Transverse colon (tissue), 4 donors: ENCODE measurements around the gene PXK. TPM values are rescaled to one million over a fixed set of nuclear protein-coding genes. Genes with fewer than 3 reads are reported as not detected.
A peak's percentile ranks its signal among the peaks of the same experiment; 100 is the strongest.

Experiments
- DNase-seq: peaks from one replicate; pipeline ENCODE4 v3.0.0-alpha.2; 2019
- H3K27ac ChIP-seq, 4 donors: fragments of 200-600 bp; sonication (generic); 2 replicates each; pipeline ENCODE4 v1.5.1; 2016 to 2018; ENCODE audit warnings: inconsistent platforms in 4 of 4
- H3K27me3 ChIP-seq: fragments of 200-600 bp; sonication (generic); 2 replicates; pipeline ENCODE4 v1.5.1; 2017; ENCODE audit warnings: inconsistent platforms
- H3K36me3 ChIP-seq, 4 donors: fragments of 200-600 bp; sonication (generic); 2 replicates each; pipeline ENCODE4 v1.5.1; 2017 to 2019; ENCODE audit warnings: inconsistent platforms in 4 of 4
- H3K4me1 ChIP-seq, 4 donors: fragments of 200-600 bp; sonication (generic); 2 replicates each; pipeline ENCODE4 v1.5.1; 2017 to 2020; ENCODE audit warnings: inconsistent platforms in 4 of 4
- H3K4me3 ChIP-seq, 4 donors: fragments of 200-600 bp; sonication (generic); 1 replicate in 1 of 4; 2 replicates in 3 of 4; pipeline versions ENCODE4 v1.5.1 to v1.6.1; 2017 to 2019; ENCODE audit warnings: inconsistent platforms in 4 of 4
- H3K9me3 ChIP-seq, 2 donors: fragments of 200-600 bp; sonication (generic); 2 replicates each; pipeline ENCODE4 v1.5.1; 2017 to 2019; ENCODE audit warnings: inconsistent platforms in 2 of 2
- CTCF ChIP-seq, 5 experiments: fragments of 200-600 bp in 3 of 5; fragments of 450-650 bp in 2 of 5; sonication (generic) in 3 of 5; IDR thresholded peaks; 1 replicate in 2 of 5; 2 replicates in 3 of 5; pipeline ENCODE4 v1.5.1; 2016 to 2017; ENCODE audit warnings: antibody characterized with exemption in 5 of 5, inconsistent platforms in 3 of 5, mild to moderate bottlenecking in 2 of 5, moderate library complexity in 1 of 5
- EP300 ChIP-seq: sonication (generic); formaldehyde crosslinking; IDR thresholded peaks from one replicate; pipeline ENCODE4 v1.6.1; 2017; ENCODE audit warnings: antibody characterized with exemption, low read depth
- POLR2A ChIP-seq: fragments of 450-650 bp; IDR thresholded peaks from one replicate; pipeline ENCODE4 v1.6.1; 2016; ENCODE audit warnings: antibody characterized with exemption, mild to moderate bottlenecking, moderate library complexity
- POLR2AphosphoS5 ChIP-seq, 3 donors: sonication (generic); formaldehyde crosslinking; IDR thresholded peaks; one replicate each; pipeline ENCODE4 v1.6.1; 2016; ENCODE audit warnings: antibody characterized with exemption in 3 of 3
- WGBS, 2 donors: methylation state at CpG; one replicate each; pipeline ENCODE4 v1.1.5; 2018; ENCODE audit warnings: low coverage in 1 of 2; 5-methylcytosine and 5-hydroxymethylcytosine counted together
- in situ Hi-C, 4 donors: fragments of 200-750 bp; cut with MboI; loops; one replicate each; pipeline versions ENCODE4 v1.15.0 to v1.15.1; 2017; ENCODE audit warnings: low sequenced_read_pairs in 3 of 4, low pct_ligation_motif_present in 1 of 4, low pct_unique_long_range_greater_than_20kb in 1 of 4
- intact Hi-C: fragments of 100-400 bp; cut with DNase I; formaldehyde crosslinking; loops from one replicate; pipeline ENCODE4 v1.15.1; 2023; ENCODE audit warnings: low total_unique reads
- total RNA-seq, 4 donors: library from RNA; depleted of rRNA; stranded (reverse); fragments of >200 nt; gene quantifications; one replicate each; pipeline ENCODE4 v1.1.0, GENCODE V29; 2016

Gene PXK
- total RNA-seq, 4 donors from 2014 or later: 7.6 to 29.5 (median 16.6) TPM

GRCh38 chr3:58305882-58306711 lies 26.6 kb upstream of the PXK start, which contains the start of the genes HTD2 and RPP14:
Gene HTD2 (plus strand): TSS chr3:58306520. CDS start chr3:58317614, 11,094 bp downstream.
Gene RPP14 (plus strand): TSS chr3:58306245. CDS start chr3:58310330, 4,085 bp downstream.
- peaks cover 12 to 27% (median 23%) of the 10 kb centered on the region in 4 donors for H3K4me1 ChIP-seq
- DNase-seq: peak; percentile 99
- H3K36me3 ChIP-seq: peaks cover 0 to 12% (median 5%) of the 10 kb centered on the region in 4 donors
- no peaks in the 10 kb centered on the region for H3K9me3 ChIP-seq
- TF ChIP-seq POLR2A (peak; percentile 89), POLR2AphosphoS5 (IDR thresholded peaks at IDR 0.05) (peak; percentile 64 to 90 (median 89)), EP300 (no peak), CTCF (IDR thresholded peaks at IDR 0.05) (peak; percentile 90 to 99 (median 97))
- WGBS, 2 donors: 5 to 26% methylated on average over 13 to 71 of the region's 71 CpGs
- H3K27ac ChIP-seq: peak within 1 kb of the TSS; percentile 95 to 96 (median 96)
- intact Hi-C loops: loop anchor here (5.0 kb wide), 1 partner anchor 69 kb away; the partner anchor contains the start of gene ABHD6
- peaks cover 9% of the 10 kb centered on the region for H3K27me3 ChIP-seq
- in situ Hi-C loops: loop anchor here in 1 of 4 donors (25.0 kb wide), 1 partner anchor 231 kb away; the partner anchor contains the start of gene ACOX2
- peak within 1 kb of the TSS; percentile 65 to 92 (median 87) for H3K4me3 ChIP-seq

GRCh38 chr3:58307639-58308215 lies 25.0 kb upstream of the PXK start:
- Histone ChIP-seq H3K9me3 (no peaks in the 10 kb centered on the region), H3K27ac (peak overlapping the region; percentile 95 to 96 (median 96)), H3K4me3 (peak overlapping the region; percentile 65 to 92 (median 87)), H3K4me1 (peaks cover 12 to 27% (median 23%) of the 10 kb centered on the region in 4 donors), H3K36me3 (peaks cover 0 to 26% (median 13%) of the 10 kb centered on the region in 4 donors), H3K27me3 (no peaks in the 10 kb centered on the region)
- peak; percentile 22 to 52 (median 37) for TF ChIP-seq CTCF (IDR thresholded peaks at IDR 0.05)
- no peak for TF ChIP-seq POLR2A
- in situ Hi-C loops (loop anchor here in 1 of 4 donors (25.0 kb wide), 1 partner anchor 230 kb away; the partner anchor contains the start of gene ACOX2), intact Hi-C loops (loop anchor here (5.0 kb wide), 1 partner anchor 70 kb away; the partner anchor contains the start of gene ABHD6)
- DNase-seq: peak; percentile 46
- 19 to 20% methylated on average over 9 to 10 of the region's 10 CpGs for WGBS, 2 donors

GRCh38 chr3:58308728-58309127 lies 24.0 kb upstream of the PXK start:
- Histone ChIP-seq H3K27ac (peak overlapping the region in 2 of 4 donors; percentile 95 to 96), H3K4me1 (peaks cover 12 to 27% (median 23%) of the 10 kb centered on the region in 4 donors), H3K9me3 (no peaks in the 10 kb centered on the region), H3K27me3 (no peaks in the 10 kb centered on the region), H3K4me3 (no peak overlapping the region), H3K36me3 (peaks cover 0 to 29% (median 14%) of the 10 kb centered on the region in 4 donors)
- DNase-seq: no peak
- intact Hi-C loops: loop anchor here (5.0 kb wide), 1 partner anchor 71 kb away; the partner anchor contains the start of gene ABHD6
- in situ Hi-C loops: loop anchor here in 1 of 4 donors (25.0 kb wide), 1 partner anchor 229 kb away; the partner anchor contains the start of gene ACOX2
- TF ChIP-seq CTCF (IDR thresholded peaks at IDR 0.05) (no peak), POLR2AphosphoS5 (IDR thresholded peaks at IDR 0.05) (no peak), POLR2A (no peak), EP300 (no peak)
- 38% methylated on average over 1 of the region's 1 CpG; no CpG with 5 or more reads in 1 of the 2 donors for WGBS, 2 donors

GRCh38 chr3:58317811-58318210 lies 14.9 kb upstream of the PXK start:
- Histone ChIP-seq H3K4me1 (no peaks in the 10 kb centered on the region), H3K4me3 (no peak overlapping the region), H3K27me3 (no peaks in the 10 kb centered on the region), H3K9me3 (no peaks in the 10 kb centered on the region), H3K27ac (no peak overlapping the region), H3K36me3 (peaks cover 0 to 45% (median 15%) of the 10 kb centered on the region in 4 donors)
- in situ Hi-C loops: loop anchor here in 1 of 4 donors (25.0 kb wide), 1 partner anchor 219 kb away; the partner anchor contains the start of gene ACOX2
- TF ChIP-seq POLR2AphosphoS5 (IDR thresholded peaks at IDR 0.05) (no peak), POLR2A (no peak), CTCF (IDR thresholded peaks at IDR 0.05) (no peak), EP300 (no peak)
- intact Hi-C loops: no loop called here
- WGBS, 2 donors: 80 to 88% methylated on average over 2 of the region's 2 CpGs
- DNase-seq: no peak
